K562 (cell line): ENCODE measurements around the gene ZNF37A. TPM values are rescaled to one million over a fixed set of nuclear protein-coding genes. Genes with fewer than 3 reads are reported as not detected.

Experiments
- AFF1 ChIP-seq, 2 experiments: fragments of 450-650 bp; IDR thresholded peaks; 2 replicates each; pipeline ENCODE4 v1.6.1; 2018; ENCODE audit warnings: mild to moderate bottlenecking in 2 of 2, low read depth in 1 of 2; ENCODE audit not compliant: partially characterized antibody in 2 of 2
- BHLHE40 ChIP-seq: IDR thresholded peaks from 2 replicates; pipeline ENCODE4 v1.6.1; 2011; ENCODE audit warnings: low read length, improper control_type of control experiment
- CBX1 ChIP-seq: sonication (generic); IDR thresholded peaks from 2 replicates; pipeline ENCODE4 v1.6.1; 2016; ENCODE audit warnings: antibody characterized with exemption, low read depth, mild to moderate bottlenecking
- HCFC1 ChIP-seq: IDR thresholded peaks from 2 replicates; pipeline ENCODE4 v1.6.1; 2012; ENCODE audit warnings: low read depth, low read length, improper control_type of control experiment
- KDM5B ChIP-seq: fragments of 200-600 bp; sonication (generic); IDR thresholded peaks from 2 replicates; pipeline ENCODE4 v1.6.1; 2012; ENCODE audit warnings: low read depth, mild to moderate bottlenecking, moderate library complexity, low read length, control low read depth, inconsistent platforms; ENCODE audit not compliant: insufficient replicate concordance
- LARP7 ChIP-seq: fragments of 450-650 bp; IDR thresholded peaks from 2 replicates; pipeline ENCODE4 v1.6.1; 2016
- MNT ChIP-seq, 2 experiments: fragments of 450-650 bp; conservative IDR thresholded peaks; 2 replicates each; pipeline ENCODE4 v1.6.1; 2017; ENCODE audit warnings: mild to moderate bottlenecking in 2 of 2, moderate library complexity in 2 of 2
- MYBL2 ChIP-seq, 2 experiments: fragments of 450-650 bp in 1 of 2; sonication (generic) in 1 of 2; formaldehyde crosslinking in 1 of 2; IDR thresholded peaks; 2 replicates each; pipeline versions ENCODE4 v1.6.1 to v1.8.1; 2017 to 2022; ENCODE audit warnings: borderline replicate concordance in 1 of 2, inconsistent platforms in 1 of 2, low read depth in 1 of 2, mild to moderate bottlenecking in 1 of 2, missing genetic modification reagents in 1 of 2, moderate library complexity in 1 of 2
- RB1 ChIP-seq: fragments of 450-650 bp; IDR thresholded peaks from 2 replicates; pipeline ENCODE4 v1.6.1; 2017; ENCODE audit warnings: low read depth, mild to moderate bottlenecking
- SIN3A ChIP-seq, 2 experiments: fragments of 150-350 bp in 1 of 2; IDR thresholded peaks; 2 replicates each; pipeline ENCODE4 v1.6.1; 2011 to 2016; ENCODE audit warnings: borderline replicate concordance in 2 of 2, low read depth in 2 of 2, low read length in 2 of 2, mild to moderate bottlenecking in 2 of 2, moderate library complexity in 2 of 2; ENCODE audit not compliant: control insufficient read depth in 1 of 2
- ZNF143 ChIP-seq: sonication (generic); formaldehyde crosslinking; IDR thresholded peaks from 2 replicates; pipeline ENCODE4 v1.9.0; 2022; ENCODE audit warnings: mild to moderate bottlenecking, missing genetic modification reagents
- ZNF778 ChIP-seq: fragments of 450-650 bp; formaldehyde crosslinking; IDR thresholded peaks from 2 replicates; pipeline ENCODE4 v1.4.0; 2020; ENCODE audit warnings: mild to moderate bottlenecking, moderate library complexity
- ZSCAN29 ChIP-seq: fragments of 450-650 bp; IDR thresholded peaks from 2 replicates; pipeline ENCODE4 v1.6.1; 2017
- polyA plus RNA-seq, 8 experiments: library from polyadenylated mRNA; depleted of rRNA in 4 of 8; stranded (reverse) in 5 of 8; unstranded in 3 of 8; fragments of >200 nt; fragmentation: Nextera tagmentation in 2 of 8; fragmentation: Illumina TruSeq in 1 of 8; extraction: Ambion mirVana in 2 of 8; extraction: Trizol in 1 of 8; gene quantifications; 2 replicates each; pipeline versions ENCODE4 v1.2.1 to v1.2.3, GENCODE V29; 2011 to 2014; ENCODE audit warnings: inconsistent platforms in 1 of 8, missing spikeins in 1 of 8
- total RNA-seq, 7 experiments: library from RNA; depleted of rRNA in 6 of 7; stranded (reverse); fragments of >200 nt in 6 of 7; fragmentation: Illumina TruSeq in 2 of 7; extraction: Trizol in 2 of 7; gene quantifications; 2 replicates each; pipeline versions ENCODE4 v1.2.1 to v1.2.3, GENCODE V29; 2011 to 2021; ENCODE audit warnings: low replicate concordance in 1 of 7
- TF ChIP-seq, protein P1 (sequence below), 2 experiments: IDR thresholded peaks; 2 replicates each; pipeline ENCODE4 v1.6.1; 2011; ENCODE audit warnings: borderline replicate concordance in 1 of 2, control low read depth in 1 of 2, low read depth in 1 of 2, low read length in 1 of 2, mild to moderate bottlenecking in 1 of 2, mixed read lengths in 1 of 2, moderate library complexity in 1 of 2; ENCODE audit not compliant: insufficient read depth in 1 of 2, insufficient read length in 1 of 2, poor library complexity in 1 of 2, severe bottlenecking in 1 of 2; ENCODE audit errors: extremely low read depth in 1 of 2
- TF ChIP-seq, protein P2 (sequence below): fragments of 200-800 bp; sonication (Bioruptor generic); IDR thresholded peaks from 2 replicates; pipeline ENCODE4 v1.6.1; 2017; ENCODE audit warnings: missing genetic modification characterization, missing compliant biosample characterization

Gene ZNF37A
- total and polyA plus RNA-seq, 9 of the 15 experiments (the other 6 are each of a cell fraction or from before 2014, with no cell fraction given), result 4.1 to 21.6 (median 16.4) TPM

DNA sequence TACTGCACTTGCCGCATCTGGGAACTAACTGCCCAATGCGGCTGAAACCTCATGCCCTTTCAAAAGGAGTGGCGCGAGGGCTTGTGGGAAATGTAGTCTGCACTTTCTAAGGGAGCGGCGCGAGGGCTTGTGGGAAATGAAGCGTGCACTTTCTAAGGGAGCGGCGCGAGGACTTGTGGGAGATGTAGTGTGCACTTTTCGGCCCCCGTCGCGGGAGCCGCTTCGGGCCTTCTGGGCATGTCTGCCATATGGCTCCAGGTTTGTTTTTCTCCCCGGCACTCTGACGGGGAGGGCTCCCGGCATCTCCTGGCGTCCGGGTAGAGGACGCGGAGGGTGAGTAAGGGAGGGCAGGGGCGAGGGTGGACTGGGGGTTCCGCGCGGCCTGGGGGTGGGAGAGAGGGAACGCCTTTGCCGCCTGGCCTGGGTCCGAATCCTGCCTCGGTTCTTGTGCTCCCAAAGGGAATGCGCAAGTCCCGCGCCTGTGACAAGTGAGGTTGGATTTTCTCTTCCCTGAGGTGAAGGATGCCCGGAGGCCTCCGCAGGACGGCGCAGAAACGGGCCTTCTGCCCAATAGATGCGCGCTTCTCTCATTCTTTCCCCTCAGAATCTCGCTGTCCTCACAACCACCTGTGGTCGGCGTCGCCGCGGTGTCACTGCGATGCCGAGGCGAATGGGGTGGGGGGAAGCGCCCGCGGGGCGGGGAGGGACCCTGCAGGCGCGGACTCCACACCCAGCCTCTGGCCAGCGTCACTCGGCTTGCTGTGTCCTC is at the start of gene ZNF37A (continued):
- TF ChIP-seq AFF1 (IDR thresholded peaks at IDR 0.05; ENCODE audit: low read depth in 1 of 2, partially characterized antibody in 2 of 2), result peak in 1 of 2 experiments; percentile 96
- TF ChIP-seq, protein P1, sequence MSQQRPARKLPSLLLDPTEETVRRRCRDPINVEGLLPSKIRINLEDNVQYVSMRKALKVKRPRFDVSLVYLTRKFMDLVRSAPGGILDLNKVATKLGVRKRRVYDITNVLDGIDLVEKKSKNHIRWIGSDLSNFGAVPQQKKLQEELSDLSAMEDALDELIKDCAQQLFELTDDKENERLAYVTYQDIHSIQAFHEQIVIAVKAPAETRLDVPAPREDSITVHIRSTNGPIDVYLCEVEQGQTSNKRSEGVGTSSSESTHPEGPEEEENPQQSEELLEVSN (IDR thresholded peaks at IDR 0.05; ENCODE audit: borderline replicate concordance in 1 of 2, extremely low read depth in 1 of 2, insufficient read depth in 1 of 2, insufficient read length in 1 of 2, low read depth in 1 of 2, low read length in 1 of 2, poor library complexity in 1 of 2, severe bottlenecking in 1 of 2), result peak; percentile 63 to 86
- TF ChIP-seq MNT (conservative IDR thresholded peaks at IDR 0.05), result peak; percentile 64 to 74
- no peak for TF ChIP-seq ZNF778 (CRISPR knock-in tag)
- TF ChIP-seq BHLHE40, result 0 out of 2 replicates have a peak, but pooled peaks have one; percentile 34
- peak; percentile 56 for TF ChIP-seq KDM5B
- TF ChIP-seq CBX1, result 0 out of 2 replicates have a peak, but pooled peaks have one; percentile 4
- peak; percentile 15; the same call in 1 of the 2 replicates for TF ChIP-seq RB1
- no peak for TF ChIP-seq LARP7
- TF ChIP-seq ZNF143 (CRISPR knock-in tag), result peak; percentile 89
- 0 out of 4 replicates have a peak, but pooled peaks of 1 of the 2 experiments have one; percentile 20 for TF ChIP-seq SIN3A (IDR thresholded peaks at IDR 0.05; ENCODE audit: borderline replicate concordance in 2 of 2, control insufficient read depth in 1 of 2, low read depth in 2 of 2, low read length in 2 of 2)
- TF ChIP-seq, protein P2, sequence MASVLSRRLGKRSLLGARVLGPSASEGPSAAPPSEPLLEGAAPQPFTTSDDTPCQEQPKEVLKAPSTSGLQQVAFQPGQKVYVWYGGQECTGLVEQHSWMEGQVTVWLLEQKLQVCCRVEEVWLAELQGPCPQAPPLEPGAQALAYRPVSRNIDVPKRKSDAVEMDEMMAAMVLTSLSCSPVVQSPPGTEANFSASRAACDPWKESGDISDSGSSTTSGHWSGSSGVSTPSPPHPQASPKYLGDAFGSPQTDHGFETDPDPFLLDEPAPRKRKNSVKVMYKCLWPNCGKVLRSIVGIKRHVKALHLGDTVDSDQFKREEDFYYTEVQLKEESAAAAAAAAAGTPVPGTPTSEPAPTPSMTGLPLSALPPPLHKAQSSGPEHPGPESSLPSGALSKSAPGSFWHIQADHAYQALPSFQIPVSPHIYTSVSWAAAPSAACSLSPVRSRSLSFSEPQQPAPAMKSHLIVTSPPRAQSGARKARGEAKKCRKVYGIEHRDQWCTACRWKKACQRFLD (CRISPR knock-in tag), result peak; percentile 46; the same call in 1 of the 2 replicates
- peak; percentile 72; the same call in 1 of the 2 replicates for TF ChIP-seq MYBL2 (IDR thresholded peaks at IDR 0.05; ENCODE audit: low read depth)
- TF ChIP-seq MYBL2 (CRISPR knock-in tag; IDR thresholded peaks at IDR 0.05; ENCODE audit: borderline replicate concordance), result no peak
- peak; percentile 96 for TF ChIP-seq HCFC1
- TF ChIP-seq ZSCAN29, result no peak
